ENCODE data around the gene TMPRSS11B.

TMPRSS11B gene

DNA sequence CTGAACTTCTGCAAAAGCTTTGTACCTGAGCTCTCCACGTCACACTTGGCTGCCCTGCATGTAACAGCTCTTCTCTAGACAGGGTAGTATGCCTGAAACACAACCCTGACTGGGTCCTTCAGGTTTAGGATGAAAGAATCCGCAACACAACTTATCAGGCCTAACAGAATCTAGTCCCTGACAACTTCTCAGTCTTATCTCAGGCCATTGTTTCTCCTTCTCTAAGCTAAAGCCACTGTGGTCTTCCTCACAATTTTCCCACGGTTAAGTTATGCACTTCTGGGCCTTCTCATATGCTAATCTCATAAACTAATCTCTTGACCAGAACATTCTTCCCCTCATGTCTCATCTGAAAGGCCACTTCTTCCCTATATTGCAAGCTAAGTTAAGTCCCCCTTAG, 10.8 kb upstream of the TMPRSS11B start:
- Histone ChIP-seq H2AFZ (ENCODE audit: low read length) (no peak overlapping the region), H3K9me2 (replicated peaks; ENCODE audit: insufficient read depth, low read length) (no peaks in the 10 kb centered on the region; the same call in 1 of the 2 replicates), H3F3A (ENCODE audit: insufficient read depth, low read length) (no peaks in the 10 kb centered on the region), H3K27me3 (replicated peaks; ENCODE audit: insufficient read depth, low read length) (no peaks in the 10 kb centered on the region), H4K20me1 (ENCODE audit: insufficient read depth, low read length) (no peaks in the 10 kb centered on the region), H3K79me2 (ENCODE audit: low read length) (no peaks in the 10 kb centered on the region), H3K4me3 (ENCODE audit: low read length) (no peak overlapping the region), H3K9ac (ENCODE audit: low read length) (no peak overlapping the region), H3K4me1 (ENCODE audit: low read length) (no peaks in the 10 kb centered on the region), H3K4me2 (ENCODE audit: low read depth, low read length) (no peak overlapping the region), H3K36me3 (replicated peaks; ENCODE audit: insufficient read depth, low read length) (no peaks in the 10 kb centered on the region), H3K27ac (ENCODE audit: low read length) (no peak overlapping the region), H3K9me3 (replicated peaks; ENCODE audit: insufficient read depth, low read length) (no peaks in the 10 kb centered on the region)
- TF ChIP-seq, protein P1, sequence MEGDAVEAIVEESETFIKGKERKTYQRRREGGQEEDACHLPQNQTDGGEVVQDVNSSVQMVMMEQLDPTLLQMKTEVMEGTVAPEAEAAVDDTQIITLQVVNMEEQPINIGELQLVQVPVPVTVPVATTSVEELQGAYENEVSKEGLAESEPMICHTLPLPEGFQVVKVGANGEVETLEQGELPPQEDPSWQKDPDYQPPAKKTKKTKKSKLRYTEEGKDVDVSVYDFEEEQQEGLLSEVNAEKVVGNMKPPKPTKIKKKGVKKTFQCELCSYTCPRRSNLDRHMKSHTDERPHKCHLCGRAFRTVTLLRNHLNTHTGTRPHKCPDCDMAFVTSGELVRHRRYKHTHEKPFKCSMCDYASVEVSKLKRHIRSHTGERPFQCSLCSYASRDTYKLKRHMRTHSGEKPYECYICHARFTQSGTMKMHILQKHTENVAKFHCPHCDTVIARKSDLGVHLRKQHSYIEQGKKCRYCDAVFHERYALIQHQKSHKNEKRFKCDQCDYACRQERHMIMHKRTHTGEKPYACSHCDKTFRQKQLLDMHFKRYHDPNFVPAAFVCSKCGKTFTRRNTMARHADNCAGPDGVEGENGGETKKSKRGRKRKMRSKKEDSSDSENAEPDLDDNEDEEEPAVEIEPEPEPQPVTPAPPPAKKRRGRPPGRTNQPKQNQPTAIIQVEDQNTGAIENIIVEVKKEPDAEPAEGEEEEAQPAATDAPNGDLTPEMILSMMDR (IDR thresholded peaks at IDR 0.05; ENCODE audit: low read length): no peak
- TF ChIP-seq EZH2 (optimal IDR thresholded peaks at IDR 0.05; ENCODE audit: low read depth, low read length) (no peak), EZH2phosphoT487 (IDR thresholded peaks at IDR 0.05; ENCODE audit: low read length) (no peak)
- no peak for DNase-seq

DNA sequence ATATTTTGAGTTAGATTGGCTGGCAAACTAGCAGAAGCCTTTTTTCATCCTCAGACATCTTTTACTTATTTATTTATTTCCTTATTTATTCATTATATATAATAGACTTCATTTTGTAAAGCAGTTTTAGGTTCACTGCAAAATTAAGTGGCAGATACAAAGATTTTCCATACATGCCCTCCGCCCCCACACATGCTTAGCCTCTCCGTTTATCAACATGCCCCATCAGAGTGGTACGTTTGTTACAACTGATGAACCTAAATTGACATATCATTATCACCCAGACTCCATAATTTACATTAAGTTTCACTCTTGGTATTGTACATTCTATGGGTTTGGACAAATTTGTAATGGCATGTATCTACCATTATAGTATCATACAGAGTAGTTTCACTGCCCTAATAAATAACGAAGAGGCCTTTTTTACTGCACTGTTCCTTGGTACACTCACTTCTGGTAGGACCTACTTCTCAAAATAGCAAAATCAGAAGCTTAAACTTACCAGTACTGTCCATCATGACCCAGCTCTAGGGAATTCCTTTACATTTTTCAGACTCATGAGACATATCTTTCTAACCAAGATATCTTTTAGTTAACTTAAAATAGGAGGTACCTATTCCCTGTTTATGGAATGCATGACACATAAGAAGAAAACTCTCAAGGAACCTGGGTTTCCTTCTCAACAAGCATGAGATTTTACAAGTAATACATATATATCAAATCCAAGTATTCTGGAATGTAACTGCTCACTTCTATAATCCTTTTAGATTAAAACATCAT, 4.8 kb upstream of the TMPRSS11B start:
- H3F3A ChIP-seq (ENCODE audit: insufficient read depth, low read length): peaks cover 9% of the 10 kb centered on the region
- H3K27me3 ChIP-seq (replicated peaks; ENCODE audit: insufficient read depth, low read length): no peaks in the 10 kb centered on the region
- no peak overlapping the region for H3K27ac ChIP-seq (ENCODE audit: low read length)
- H3K9me2 ChIP-seq (replicated peaks; ENCODE audit: insufficient read depth, low read length): no peaks in the 10 kb centered on the region
- H2AFZ ChIP-seq (ENCODE audit: low read length): no peak overlapping the region
- TF ChIP-seq, protein P1 (IDR thresholded peaks at IDR 0.05; ENCODE audit: low read length): no peak
- no peak for TF ChIP-seq EZH2phosphoT487 (IDR thresholded peaks at IDR 0.05; ENCODE audit: low read length)
- TF ChIP-seq EZH2 (optimal IDR thresholded peaks at IDR 0.05; ENCODE audit: low read depth, low read length): no peak
- H3K4me2 ChIP-seq (ENCODE audit: low read depth, low read length): no peak overlapping the region
- no peaks in the 10 kb centered on the region for H3K36me3 ChIP-seq (replicated peaks; ENCODE audit: insufficient read depth, low read length)
- H3K9me3 ChIP-seq (replicated peaks; ENCODE audit: insufficient read depth, low read length): no peaks in the 10 kb centered on the region
- no peak overlapping the region for H3K9ac ChIP-seq (ENCODE audit: low read length)
- peaks cover 10% of the 10 kb centered on the region for H3K4me1 ChIP-seq (ENCODE audit: low read length)
- H3K79me2 ChIP-seq (ENCODE audit: low read length): no peaks in the 10 kb centered on the region
- H4K20me1 ChIP-seq (ENCODE audit: insufficient read depth, low read length): no peaks in the 10 kb centered on the region
- DNase-seq: no peak
- no peak overlapping the region for H3K4me3 ChIP-seq (ENCODE audit: low read length)

DNA sequence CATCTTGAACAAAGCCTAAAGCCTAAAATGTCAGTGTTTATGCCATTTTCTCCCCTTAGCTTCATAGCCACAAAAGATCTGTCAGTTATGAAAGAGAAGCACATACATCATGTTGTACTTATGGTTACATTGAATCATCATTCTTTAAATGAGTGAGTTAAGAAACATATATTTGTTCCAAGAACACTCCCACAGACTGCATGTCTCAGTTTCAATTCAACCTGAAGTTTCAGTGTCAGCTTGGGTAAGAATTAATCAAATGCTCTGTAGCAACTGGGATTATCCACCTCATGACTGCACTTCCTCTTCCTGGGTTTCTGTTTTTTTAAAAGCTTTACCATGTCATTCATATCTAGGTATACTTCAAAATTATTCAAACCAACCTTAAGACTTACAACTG, 3.9 kb upstream of the TMPRSS11B start:
- no peaks in the 10 kb centered on the region for H3K9me3 ChIP-seq (replicated peaks; ENCODE audit: insufficient read depth, low read length)
- H3K4me3 ChIP-seq (ENCODE audit: low read length): peak overlapping the region; percentile 19; the same call in 1 of the 2 replicates
- H3K9me2 ChIP-seq (replicated peaks; ENCODE audit: insufficient read depth, low read length): no peaks in the 10 kb centered on the region
- peaks cover 10% of the 10 kb centered on the region for H3K4me1 ChIP-seq (ENCODE audit: low read length)
- H4K20me1 ChIP-seq (ENCODE audit: insufficient read depth, low read length): no peaks in the 10 kb centered on the region
- H3K36me3 ChIP-seq (replicated peaks; ENCODE audit: insufficient read depth, low read length): no peaks in the 10 kb centered on the region
- H3K27ac ChIP-seq (ENCODE audit: low read length): peak overlapping the region; percentile 49; the same call in 1 of the 2 replicates
- peak overlapping the region; percentile 38 for H3K4me2 ChIP-seq (ENCODE audit: low read depth, low read length)
- H2AFZ ChIP-seq (ENCODE audit: low read length): peak overlapping the region; percentile 26; the same call in 1 of the 2 replicates
- H3K9ac ChIP-seq (ENCODE audit: low read length): no peak overlapping the region
- DNase-seq: peak; percentile 26
- H3K79me2 ChIP-seq (ENCODE audit: low read length): no peaks in the 10 kb centered on the region
- peaks cover 9% of the 10 kb centered on the region for H3F3A ChIP-seq (ENCODE audit: insufficient read depth, low read length)
- TF ChIP-seq EZH2phosphoT487 (IDR thresholded peaks at IDR 0.05; ENCODE audit: low read length): no peak
- TF ChIP-seq, protein P1 (IDR thresholded peaks at IDR 0.05; ENCODE audit: low read length): no peak
- no peak for TF ChIP-seq EZH2 (optimal IDR thresholded peaks at IDR 0.05; ENCODE audit: low read depth, low read length)
- H3K27me3 ChIP-seq (replicated peaks; ENCODE audit: insufficient read depth, low read length): no peaks in the 10 kb centered on the region

Measured in MM.1S (cell line).